Measurements from ENCODE around the gene NUP210L. TPM values are rescaled to one million over a fixed set of nuclear protein-coding genes. Genes with fewer than 3 reads are reported as not detected.

NUP210L gene
- total RNA-seq, 1 donor from 2014 or later, result 0.05 TPM

DNA sequence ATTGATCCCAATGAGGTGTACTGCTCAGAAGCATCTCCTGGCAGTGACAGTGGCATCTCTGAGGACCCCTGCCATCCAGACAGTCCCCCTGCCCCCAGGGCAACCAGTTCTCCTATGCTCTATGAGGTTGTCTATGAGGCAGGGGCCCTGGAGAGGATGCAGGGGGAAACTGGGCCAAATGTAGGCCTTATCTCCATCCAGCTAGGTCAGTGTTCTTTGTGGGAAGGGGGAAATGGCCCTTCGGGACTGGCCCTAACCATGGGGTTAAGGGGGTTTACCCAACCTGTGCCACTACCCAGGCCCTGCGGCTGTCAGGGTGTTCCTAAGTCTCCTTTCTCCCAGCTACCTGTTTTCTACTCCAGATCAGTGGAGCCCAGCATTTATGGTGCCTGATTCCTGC is 185.9 kb downstream of the NUP210L start:
- intact Hi-C loops (cut with micrococcal nuclease), result loop anchor here (5.0 to 10.0 kb wide), 2 partner anchors 297 to 434 kb away; partner anchors contain the start of genes ILF2 and S100A6

DNA sequence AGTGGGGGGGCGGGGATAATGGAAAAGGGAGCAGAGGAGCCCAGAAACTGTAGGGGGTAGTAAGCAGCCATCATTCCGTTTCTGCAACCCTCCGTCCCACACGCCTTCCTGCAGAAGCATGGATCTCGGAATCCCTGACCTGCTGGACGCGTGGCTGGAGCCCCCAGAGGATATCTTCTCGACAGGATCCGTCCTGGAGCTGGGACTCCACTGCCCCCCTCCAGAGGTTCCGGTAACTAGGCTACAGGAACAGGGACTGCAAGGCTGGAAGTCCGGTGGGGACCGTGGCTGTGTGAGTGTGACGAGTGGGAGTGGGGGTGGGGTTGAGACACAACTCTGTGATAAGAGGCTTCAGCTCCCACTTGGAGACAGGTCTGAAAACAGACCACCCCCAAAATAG is 186.5 kb downstream of the NUP210L start:
- intact Hi-C loops (cut with micrococcal nuclease), result loop anchor here (5.0 to 10.0 kb wide), 2 partner anchors 296 to 434 kb away; partner anchors contain the start of genes ILF2 and S100A6

DNA sequence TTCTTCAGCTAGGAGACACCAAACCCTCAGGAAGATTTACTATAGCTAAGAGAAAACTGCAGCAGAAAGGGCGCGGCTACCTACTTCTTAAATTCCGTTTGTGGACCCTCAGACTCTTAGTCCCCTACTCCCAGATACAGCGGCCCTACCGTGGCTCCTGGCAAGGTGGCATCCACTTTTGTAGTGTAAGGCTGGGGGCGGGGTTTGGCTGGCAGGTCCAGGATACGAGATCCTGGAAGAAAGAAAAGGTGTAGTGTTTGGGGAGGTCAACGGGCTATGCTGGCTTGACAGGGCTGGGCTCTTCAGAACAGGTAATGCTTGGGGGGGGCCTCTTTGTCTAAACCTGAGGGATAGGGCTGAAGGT is 186.9 kb downstream of the NUP210L start:
- intact Hi-C loops (cut with micrococcal nuclease), result loop anchor here (1.0 to 10.0 kb wide), 4 partner anchors 9 to 433 kb away; partner anchors contain the start of genes CRTC2, ILF2, JTB and S100A6

DNA sequence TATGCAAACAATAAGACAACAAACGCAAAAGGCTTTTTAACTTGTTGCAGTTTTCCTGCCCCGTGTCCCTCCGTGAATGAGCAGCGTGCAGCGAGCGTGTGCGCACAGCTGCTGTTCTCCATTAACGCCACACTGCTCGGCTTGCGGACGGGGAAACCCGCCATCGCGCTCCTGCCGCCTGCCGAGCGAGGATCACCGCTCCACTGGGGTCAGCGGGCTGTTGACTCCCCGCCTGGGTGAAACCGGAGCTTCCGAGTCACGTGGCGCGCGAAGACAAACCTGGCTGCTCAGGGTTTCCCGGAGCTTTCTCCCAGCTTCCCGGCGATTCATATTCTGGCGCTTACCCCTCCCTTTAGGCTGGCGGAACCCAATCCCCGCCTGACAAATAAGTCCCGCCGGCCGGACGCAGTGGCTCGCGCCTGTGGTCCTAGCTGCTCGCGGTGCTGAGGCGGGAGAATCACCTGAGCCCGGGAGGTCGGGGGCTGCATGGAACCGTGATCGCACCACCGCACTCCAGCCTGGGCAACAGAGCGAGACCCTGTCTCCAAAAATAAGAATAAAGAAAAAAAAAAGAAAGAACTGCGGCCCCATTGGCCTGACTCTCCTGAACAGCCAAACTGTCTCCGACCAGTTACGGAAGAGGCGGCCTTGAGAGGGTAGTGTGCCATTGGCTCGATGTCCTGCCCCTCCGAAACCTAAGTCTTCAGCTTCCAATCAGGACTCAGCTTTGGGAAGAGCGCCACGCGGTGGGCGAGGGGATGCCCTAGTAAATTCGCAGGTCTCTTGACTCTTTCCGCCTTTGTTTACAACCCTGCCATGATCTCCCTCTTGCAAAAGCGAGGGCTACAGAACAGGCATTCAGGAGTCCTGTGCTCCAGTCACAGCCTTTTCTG is 187.5 kb downstream of the NUP210L start, which contains the start of gene CREB3L4:
Gene CREB3L4 (plus strand): TSS at position 796 of the 893 bp plus-strand sequence. CDS start 624 bp downstream, outside the sequence.
- intact Hi-C loops (cut with micrococcal nuclease), result loop anchor here (1.0 to 10.0 kb wide), 4 partner anchors 9 to 433 kb away; partner anchors contain the start of genes CRTC2, ILF2, JTB and S100A6

DNA sequence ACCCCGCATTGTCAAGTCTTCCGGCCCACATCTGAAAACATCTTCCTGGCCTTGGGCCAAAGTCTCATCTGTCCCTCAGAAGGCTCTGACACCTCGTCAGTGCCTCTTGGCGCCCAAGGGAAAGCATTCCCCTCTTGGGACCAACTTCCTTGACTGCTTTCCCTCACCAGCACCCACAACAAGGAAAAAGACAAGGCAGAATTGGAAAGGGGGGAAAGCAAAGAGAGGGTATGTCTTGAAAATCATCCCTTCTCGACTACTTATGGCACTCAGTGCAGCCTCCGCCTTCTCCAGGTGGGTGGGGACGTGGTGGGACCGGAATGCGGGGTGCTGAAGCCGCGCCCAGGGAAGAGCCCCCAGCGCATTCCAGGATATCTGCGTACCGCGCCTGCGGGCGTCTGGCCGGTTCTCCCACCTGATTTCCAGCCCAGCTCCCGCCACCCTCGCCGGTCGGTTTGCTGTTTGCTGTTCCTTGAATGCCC is 191.0 kb downstream of the NUP210L start:
- intact Hi-C loops (cut with micrococcal nuclease), result loop anchor here (1.0 to 10.0 kb wide), 3 partner anchors 26 to 429 kb away; partner anchors contain the start of genes RPS27 and S100A6

DNA sequence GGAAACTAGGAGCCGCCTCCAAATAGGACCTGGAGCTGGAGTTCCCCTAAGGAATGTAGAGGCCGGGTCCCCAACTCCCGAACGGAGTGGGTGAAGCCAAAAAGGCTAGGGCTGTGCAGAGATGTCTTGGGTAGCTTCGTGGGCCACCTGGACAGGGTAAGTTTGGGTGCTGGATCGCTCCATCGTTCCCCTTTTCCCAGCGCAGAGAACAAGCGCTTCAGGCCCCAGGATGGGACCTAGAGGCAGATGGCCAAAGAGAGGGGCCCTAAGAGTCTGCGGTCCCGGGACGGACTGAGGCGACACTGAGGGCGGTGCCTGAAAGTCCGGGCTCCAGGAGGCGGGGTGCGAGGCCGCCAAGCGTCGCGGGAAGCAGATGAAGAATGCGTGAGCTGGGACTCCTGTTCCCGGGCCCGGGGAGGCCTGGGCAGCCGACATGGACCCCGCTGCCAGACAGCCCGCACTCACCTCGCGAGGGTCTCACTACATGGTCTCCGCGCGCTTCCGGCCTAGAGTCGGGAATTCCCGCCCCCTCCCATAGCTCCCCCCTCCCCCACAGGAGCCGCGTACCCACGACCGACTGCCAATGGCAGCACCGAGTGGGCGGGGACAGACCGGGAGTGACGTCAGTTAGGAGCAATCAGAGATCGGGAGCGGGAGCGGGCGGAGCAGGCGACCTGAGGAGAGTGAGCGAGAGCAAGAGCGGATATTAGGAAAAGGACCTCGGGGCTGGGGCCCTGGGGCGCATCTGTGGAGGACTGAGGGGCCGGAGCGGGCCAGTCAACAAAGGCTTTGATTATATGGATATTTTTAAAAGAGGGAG is 191.6 kb downstream of the NUP210L start, which contains the start of gene SLC39A1:
Gene SLC39A1 (minus strand): TSS at position 508 of the 820 bp plus-strand sequence. CDS start 822 bp downstream, outside the sequence.
- intact Hi-C loops (cut with micrococcal nuclease), result loop anchor here (1.0 to 10.0 kb wide), 3 partner anchors 27 to 428 kb away; partner anchors contain the start of genes RPS27 and S100A6

DNA sequence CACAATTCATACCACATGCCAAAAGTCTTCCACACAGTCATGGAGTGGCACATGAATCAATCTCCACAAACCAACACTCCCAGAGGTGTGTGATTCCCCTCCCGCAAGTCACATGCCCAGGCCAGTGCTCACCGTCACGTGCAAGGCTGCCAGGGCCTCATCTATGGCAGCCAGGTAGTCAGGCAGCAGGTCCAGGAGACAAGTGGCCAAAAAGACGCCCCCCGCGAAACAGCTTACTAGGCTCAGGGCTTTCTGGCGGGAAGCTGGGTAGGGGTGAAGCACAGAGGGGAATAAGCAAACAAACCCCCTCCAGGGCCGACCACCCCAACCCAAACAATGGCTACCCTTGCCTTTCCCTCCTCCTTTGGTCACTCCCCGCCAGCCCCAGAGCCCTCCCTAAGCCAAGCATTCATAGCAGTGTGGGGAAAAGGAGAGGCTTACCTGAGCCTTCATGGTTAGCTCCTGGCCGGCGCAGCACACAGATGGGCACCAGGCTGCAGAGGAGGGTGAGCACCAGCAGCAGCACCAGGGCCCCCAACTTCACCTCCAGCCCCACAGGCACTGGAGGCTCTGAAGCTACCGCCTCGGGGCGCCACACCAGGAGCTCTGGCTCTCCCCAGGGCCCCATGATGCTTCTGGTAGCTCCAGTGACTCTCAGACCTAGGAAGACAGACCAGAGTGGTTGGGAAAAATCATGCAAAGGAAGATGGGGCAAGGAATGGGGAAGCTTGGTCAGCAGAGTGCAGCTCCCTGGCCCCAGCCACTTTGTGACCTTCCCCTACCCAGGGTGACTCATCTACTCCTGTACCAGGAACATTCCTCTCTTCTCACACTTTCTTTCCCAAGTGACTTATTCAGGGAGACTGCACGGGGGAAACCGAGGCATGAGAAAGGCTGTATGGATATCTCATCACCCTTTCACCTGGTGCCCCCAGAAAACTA is 192.5 kb downstream of the NUP210L start:
- intact Hi-C loops (cut with micrococcal nuclease), result loop anchor here (1.0 to 10.0 kb wide), 3 partner anchors 28 to 428 kb away; partner anchors contain the start of genes RPS27 and S100A6

DNA sequence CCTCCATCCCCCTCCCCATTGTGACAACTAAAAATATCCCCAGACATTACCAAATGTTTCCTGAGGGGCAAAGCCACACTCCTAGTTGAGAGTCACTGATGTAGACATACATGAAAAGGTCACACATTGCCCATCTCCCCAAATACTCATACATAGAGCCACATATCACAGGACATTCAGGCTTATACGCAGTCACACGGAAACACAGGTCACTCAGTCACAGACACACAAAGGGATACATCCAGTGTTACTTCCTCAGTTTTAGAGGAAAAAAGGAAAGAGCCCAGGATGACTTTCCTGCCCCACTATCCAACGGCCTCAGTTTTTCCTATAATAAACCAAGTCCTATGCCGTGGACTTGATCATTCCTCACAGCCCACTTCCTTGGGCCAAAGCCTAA is 193.5 kb downstream of the NUP210L start:
- intact Hi-C loops (cut with micrococcal nuclease), result loop anchor here (10.0 kb wide), 1 partner anchor 427 kb away; the partner anchor contains the start of gene S100A6

DNA sequence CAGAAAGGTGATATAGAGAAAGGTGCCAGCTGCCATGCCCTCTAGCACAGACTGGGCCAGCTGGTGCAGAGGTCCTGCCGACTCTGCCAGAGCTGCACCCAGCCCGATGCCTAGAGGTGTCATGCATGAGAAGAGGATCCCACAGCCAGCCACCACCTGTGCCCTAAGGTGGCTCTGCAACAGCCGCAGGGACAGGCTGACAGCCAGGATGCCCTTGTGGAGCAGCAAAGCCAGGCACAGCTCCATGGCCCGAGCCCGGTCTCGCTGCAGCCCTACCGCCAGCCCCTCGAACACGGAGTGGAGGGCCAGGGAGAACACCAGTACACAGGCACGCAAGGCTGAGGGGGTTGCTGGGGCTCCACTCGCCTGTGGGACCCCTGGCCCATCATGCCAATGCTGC is 194.7 kb downstream of the NUP210L start:
- intact Hi-C loops (cut with micrococcal nuclease), result loop anchor here (10.0 kb wide), 1 partner anchor 425 kb away; the partner anchor contains the start of gene S100A6

DNA sequence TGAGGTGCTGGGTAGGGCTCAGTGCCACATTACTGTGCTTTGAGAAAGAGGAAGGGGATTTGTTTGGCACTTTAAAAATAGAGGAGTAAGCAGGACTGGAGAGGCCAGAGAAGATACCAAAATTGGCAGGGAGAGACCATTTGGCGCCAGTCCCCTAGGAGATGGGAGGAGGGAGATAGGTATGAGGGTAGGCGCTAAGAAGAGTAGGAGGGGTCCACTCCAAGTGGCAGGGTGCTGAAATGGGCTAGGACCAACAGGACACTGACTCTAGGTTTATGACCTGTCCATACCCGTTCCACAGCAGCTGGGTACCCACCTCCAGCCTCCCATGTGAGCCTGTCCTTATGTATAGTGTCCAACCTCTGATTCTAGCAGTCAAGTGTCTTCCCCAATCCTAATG is 195.4 kb downstream of the NUP210L start:
- intact Hi-C loops (cut with micrococcal nuclease), result loop anchor here (2.0 kb wide), 1 partner anchor 17 kb away; the partner anchor contains the start of gene JTB

DNA sequence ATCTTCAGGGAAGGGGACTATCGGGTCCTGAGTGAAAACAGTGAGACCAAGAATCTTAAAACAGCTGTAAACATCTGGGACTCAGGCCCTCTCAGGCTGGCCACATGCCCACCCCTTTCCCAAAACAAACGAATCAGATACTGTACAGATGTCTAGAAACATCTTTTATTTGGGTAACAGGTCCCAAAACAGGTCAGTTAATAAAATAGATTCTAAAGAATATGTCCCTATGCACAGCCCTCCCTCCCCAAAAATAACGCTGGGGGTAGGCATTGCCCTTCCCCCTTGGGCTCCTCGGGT is 196.0 kb downstream of the NUP210L start:
- intact Hi-C loops (cut with micrococcal nuclease), result loop anchor here (1.0 to 2.0 kb wide), 7 partner anchors 8 to 232 kb away; partner anchors contain the start of genes CREB3L4, DENND4B, JTB and RPS27

DNA sequence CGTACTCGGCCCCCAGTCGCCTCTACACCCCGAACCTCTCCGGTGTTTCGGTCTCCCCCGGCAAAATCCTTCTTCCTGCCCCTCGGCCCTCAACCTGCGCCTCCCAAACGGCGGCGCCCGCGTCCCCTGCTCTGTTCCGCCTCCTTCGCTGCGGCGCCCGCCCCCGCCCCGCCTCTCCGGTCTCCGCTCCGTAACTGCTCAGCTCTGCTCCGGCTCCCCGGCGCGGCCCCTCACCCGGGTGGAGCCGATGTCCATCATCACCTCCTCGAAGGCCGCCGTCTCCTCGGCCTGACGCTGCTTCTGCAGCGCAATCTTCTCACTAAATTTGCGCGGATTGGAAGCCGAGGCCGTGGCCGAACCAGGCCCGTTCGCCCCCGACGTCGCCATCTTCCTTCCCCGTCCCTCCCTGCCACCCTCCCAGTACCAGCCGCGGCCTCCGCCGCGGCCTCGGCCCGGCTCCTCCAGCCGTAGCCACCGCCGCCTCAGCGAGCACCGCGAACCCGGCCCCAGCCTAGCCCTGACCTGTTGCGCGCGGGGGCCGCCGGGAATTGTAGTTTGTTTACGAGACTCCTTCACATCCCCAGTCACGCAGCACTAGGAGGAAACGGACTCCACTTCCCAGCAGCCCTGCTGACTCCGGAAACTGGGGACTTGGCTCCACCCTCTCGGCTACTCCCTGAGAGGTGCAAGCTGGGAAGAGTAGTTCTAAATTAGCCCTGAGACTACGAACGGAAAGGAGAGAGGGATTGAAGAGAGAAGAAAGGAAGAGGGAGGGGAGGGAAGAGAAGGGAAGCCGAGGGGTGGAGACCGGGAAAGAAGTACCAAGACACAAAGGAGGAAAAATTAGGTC is 196.5 kb downstream of the NUP210L start, which contains the start of gene CRTC2:
Gene CRTC2 (minus strand): TSS at position 502 of the 850 bp plus-strand sequence. CDS start 115 bp downstream, at position 387.
- intact Hi-C loops (cut with micrococcal nuclease), result loop anchor here (1.0 to 2.0 kb wide), 7 partner anchors 9 to 231 kb away; partner anchors contain the start of genes CREB3L4, DENND4B, JTB and RPS27

DNA sequence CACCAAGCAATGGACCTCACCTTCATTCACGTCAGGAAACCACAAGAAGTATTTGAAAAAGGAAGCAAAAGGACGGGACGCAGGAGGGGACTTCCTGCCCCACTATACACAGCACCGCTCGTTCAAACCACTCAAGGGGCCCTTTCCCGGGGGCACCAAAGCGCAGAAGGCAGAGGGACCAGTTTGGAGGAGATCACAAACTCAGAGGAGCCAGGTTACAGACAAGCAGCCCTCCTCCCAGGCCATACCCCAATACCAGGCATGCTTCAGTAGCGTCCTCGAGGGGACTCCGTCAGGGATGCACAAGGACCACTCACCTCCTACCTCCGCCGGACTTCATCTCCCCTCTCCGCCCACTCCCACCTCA is 197.1 kb downstream of the NUP210L start:
- intact Hi-C loops (cut with micrococcal nuclease), result loop anchor here (1.0 to 2.0 kb wide), 7 partner anchors 10 to 230 kb away; partner anchors contain the start of genes CREB3L4, DENND4B, JTB and RPS27

DNA sequence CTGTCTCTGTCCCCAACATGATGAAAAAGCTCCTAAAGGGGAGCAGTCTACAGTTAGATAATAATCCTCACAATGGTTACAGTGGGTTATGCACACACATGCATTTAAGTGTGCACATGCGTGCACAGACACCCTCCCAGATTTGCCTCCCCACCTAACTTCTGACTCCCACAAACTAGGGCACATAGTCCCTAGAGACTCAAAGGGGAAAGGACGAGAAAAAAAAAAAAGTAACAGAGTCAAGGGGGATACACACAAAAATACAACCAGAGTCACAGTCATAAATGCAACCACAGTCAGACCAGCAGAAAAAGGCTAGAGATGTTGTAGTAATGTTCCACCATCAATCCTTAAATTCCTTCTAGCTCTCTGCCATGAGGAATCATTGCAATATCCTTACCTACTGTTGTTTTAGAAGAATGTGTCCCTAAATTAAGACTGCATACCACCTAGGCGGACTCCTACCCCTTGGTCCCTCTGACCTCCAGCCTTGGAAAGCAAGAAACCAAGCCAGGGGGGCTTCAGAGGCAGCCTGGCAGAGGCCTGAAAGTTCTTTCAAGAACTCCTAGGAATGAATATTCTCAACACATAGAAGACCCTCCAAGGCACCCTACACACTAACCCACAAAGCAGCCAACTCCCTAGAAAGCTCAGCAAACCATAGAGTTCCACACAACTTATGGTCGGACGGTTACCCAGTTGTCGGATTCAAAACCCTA is 197.7 kb downstream of the NUP210L start:
- intact Hi-C loops (cut with micrococcal nuclease), result no loop called here

DNA sequence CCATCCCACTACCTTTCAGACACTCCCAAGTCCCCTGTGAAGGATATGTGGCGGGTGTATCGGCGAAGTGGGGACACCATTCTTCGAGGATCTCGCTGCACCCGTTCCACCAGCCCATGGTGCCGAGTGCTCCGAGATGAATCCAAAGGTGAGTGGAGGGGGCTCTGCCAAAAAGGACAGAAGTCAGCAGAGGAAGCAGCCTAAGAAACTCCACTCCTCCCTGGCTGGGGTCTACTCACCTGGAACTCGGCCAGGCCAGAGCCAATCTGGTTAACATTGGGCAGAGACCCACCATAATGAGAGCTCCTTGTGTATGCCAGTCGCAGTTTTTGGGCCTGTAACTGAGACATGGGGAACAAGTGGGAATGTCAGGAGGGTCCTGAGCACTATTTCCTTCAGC is 200.0 kb downstream of the NUP210L start:
- intact Hi-C loops (cut with micrococcal nuclease), result no loop called here

DNA sequence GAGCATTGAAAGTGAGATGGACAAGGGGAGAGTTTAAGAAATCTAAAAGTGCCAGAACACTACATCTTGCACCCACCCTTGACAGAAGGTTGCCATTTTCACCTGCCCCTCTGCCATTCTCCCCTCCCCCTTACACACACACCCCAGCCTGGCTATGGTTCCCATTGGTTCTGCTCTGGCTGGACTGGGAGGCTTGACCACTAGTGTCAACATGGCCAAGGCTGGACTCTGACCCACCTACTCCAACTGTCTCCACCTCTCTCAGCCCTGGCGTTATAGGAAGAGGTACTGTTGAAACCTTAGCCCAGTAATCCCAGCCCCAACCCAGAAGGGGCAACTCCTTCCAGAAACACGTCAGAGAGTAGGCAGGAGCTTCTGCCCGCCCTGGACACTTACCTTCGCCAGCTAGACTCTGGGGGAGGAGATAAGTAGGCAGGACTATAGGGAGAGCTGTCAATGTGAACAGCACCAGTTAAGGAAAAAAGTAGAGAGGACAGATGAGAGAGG is 201.0 kb downstream of the NUP210L start:
- intact Hi-C loops (cut with micrococcal nuclease), result no loop called here

DNA sequence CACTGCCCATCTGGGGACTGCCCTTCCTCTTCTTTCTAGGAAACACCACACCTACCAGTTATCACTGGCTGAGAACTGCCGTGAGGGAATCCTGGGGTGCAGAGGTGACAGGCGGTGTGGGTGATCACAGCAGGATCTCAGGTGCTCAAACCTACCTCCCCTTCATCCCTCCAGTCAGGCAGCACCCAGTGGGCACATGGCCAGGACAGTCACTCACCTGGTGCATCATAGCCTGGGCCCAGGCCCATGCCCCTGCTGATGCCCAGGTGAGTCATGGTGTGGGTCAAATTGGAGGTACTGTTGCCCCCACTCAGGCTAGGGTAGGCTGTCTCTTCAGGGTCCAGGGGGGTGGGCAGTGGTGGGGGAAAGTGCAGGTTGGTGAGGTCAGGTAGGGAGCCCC is 203.1 kb downstream of the NUP210L start:
- intact Hi-C loops (cut with micrococcal nuclease), result no loop called here

DNA sequence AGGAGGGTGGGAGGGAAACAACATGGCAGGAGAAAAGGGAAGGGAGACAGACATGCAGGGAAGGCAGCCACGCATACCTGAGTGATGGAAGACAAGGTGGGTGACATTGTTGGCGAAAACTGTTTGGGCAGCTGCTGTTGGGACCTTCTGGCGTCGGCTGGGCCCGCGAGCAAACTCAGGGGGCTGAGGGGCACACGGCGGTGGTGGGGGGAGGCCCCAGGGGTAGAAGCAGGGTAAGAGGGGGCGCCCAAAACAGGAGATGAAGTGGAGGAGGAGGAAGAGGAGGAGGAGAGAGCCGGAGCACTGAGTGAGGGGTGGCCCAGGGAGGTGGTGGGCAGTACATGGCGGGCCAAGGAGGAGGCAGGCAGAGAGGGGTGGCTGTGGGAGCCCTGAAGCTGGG is 203.7 kb downstream of the NUP210L start:
- intact Hi-C loops (cut with micrococcal nuclease), result no loop called here

All from T-helper 2 cell treated with Interferon-gamma antibody and Interleukin-4, amounts not matched to agents 100 ng/mL and 5 ng/mL, for 36 hours (primary cell).